ENCODE measurements around the gene DCLRE1C.
A peak's percentile ranks its signal among the peaks of the same experiment; 100 is the strongest.
"Not testable (repeated sequence)": the region's sequence is repeated elsewhere in the genome, so short reads cannot be mapped to it uniquely, and the experiment has no call there.

DCLRE1C gene

DNA sequence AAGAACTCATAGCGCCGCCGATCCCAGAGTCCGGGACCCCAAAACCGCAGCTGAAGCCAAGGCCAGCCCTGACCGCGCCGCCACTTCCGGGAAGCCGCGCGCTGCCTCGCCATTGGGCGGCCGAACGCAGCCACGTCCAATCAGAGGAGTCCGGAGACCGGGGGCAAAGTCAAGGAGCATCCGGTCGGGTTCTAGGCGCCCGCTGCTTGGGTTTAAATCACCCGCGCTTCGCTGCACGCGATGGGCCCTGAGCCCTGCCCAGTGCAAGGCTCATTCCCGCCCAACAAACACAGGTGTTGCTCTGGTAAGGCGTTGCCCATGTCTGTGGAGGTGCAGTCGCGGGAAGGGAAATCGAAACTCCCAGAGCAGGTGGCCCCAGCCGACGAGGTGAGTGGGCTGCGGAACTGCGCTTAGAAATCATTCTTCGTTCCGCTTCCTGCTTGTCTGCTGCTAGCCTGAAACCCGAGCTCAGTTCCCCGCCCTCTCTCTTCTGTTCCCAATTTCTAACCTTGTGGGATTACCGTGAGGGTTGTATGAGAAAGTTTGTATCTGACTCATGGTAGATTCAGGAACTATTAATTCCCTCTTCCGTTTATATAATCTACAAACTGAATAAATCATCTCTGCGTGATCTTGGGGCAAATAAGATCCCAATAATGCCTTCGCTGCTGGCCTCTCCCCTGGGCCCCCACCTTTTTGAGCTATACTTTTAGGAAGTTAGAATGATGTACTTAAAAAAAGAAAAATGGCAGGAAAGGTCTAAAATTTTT is at the start of gene DCLRE1C:
Gene DCLRE1C, minus strand, starts transcription at position 96 of the 770 bp plus-strand sequence. Its CDS starts 86 bp downstream, at position 10.
- DNase-seq = peak; percentile 94

DNA sequence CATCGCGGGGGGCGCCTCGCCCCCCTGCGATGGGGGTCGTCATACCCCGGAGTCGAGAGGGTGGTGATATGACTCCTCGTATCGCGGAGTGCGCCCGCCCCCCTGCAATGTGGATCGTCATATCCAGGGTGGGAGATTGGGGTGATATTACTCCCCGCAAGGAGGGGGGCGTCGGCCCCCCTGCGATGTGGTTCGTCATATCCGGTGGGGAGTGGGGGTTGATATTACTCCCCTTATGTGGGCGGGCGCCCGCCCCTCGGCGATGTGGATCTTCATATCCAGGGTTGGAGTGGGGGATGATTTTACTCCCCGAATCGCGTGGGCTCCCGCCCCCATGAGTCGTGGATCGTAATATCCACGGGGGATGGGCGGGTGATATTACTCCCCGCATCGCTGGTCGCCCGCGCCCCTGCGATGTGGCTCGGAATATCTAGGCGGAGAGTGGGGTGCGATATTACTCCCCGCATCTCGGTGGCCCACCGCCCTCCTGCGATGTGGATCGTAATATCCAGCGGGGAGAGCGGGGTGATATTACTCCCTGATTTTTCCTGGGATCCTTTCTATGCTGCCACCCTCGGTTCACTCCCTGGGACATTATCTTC is 42.2 kb upstream of the DCLRE1C start:
- no peak for DNase-seq

DNA sequence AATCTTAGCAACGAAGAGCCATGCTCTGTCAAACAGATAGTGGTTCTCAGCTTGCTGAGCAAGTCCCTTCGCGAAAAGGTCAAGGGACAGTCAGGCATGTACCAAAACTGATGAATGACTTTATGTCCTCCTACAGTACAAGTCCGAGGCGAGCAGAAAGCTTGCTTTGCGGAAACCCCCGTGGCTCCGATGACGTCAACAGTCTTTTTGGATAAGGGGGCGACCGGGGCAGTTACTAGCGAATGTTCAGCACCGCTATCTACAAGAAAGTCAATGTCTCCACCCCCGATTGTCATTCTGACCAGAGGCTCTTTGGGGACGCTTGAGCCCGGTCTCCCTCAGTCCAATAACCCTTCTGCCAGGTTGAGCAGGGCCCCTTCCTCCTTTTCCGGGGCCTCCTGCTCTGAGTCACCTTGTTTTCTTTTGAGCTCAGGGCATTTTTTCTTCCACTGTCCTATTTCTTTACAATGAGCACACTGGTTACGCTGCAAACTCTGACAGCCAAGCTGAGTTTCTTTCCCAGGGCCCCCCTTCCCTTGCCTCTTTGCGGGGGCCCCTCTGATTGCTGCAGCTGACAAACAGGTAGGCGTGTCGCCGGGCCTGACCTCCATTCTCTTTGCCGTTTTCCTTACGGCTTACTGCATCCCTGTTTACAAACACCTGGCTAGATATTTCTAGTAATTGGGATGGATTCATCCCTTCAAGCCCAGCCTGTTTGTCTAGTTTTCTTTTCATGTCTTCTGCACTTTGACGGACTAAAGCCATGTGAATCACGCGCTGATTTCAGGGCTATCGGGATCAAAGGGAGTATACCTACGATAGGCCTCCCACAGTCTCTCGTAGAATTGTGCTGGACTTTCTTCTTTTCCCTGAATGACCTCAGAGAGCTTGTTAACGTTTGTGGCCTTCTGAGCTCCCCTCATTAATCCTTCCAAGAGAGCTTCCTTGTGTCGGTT is 39.9 kb upstream of the DCLRE1C start:
- DNase-seq = not testable (repeated sequence)

DNA sequence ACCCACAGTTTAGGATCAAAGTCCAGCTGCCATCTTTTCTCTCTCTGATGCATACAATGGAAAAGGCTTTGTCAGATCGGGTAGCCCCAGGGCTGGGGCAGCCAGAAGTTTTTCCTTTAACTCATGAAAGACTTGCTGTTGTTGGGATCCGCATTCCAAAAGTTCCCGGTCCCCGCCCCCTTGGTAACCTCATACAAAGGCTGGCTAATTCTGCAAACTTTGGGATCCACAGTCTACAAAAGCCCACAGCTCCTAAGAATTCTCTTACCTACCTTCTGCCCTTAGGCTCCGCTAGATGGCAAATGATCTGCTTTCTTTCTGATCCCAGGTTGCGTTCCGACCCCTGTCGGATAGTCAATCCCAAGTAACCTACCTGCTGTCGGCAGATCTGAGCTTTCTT is 38.4 kb upstream of the DCLRE1C start:
- DNase-seq = not testable (repeated sequence)

DNA sequence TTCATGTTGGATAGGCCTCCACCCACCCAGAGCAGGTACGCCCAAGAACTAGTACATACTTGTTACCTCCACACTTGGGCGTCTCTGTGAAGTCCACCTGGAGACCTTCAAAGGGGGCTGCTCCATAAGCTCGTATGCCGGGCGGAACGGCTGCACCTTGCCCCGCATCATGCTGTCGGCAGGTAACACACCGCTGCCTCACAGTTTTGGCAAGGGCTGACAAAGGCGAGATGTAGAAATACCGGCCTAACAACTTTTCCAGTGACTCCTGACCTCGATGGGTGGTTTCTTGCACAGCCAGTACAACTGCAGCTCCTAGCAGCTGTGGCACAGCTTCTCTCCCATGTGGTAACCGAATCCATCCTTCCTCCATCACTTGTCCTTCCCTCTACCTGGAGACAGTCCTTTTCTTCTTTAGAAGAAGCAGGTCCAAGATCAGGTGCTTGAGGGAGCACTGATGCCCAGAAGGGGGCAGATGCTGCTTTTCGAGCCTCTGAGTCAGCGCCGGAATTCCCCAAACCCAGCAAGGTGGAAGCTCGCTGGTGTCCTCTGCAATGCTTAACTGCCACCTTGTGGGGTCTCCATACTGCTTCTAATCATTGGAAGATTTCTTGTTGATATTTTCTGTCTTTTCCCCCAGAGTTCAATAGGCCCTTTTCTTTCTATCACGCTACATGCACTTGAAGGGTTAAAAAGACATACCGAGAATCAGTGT is 37.3 kb upstream of the DCLRE1C start:
- DNase-seq = peak; percentile 66

DNA sequence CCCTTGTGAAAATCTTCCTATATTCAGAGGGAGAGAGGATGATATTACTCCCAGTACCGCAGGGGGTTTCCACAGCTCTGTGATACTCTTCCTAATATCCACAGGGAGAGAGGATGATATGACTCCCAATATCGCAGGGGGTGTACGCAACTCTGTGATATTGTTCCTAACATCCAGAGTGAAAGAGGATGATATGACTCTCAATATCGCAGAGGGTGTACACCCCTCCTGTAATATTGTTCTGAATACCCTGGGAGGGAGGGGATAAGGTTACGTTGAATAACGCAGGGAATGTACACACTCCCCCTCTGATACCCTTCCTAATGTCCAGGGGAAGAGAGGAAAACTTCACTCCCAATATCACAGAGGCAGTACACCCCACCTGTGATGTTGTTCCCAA is 35.7 kb upstream of the DCLRE1C start:
- DNase-seq = not testable (repeated sequence)

DNA sequence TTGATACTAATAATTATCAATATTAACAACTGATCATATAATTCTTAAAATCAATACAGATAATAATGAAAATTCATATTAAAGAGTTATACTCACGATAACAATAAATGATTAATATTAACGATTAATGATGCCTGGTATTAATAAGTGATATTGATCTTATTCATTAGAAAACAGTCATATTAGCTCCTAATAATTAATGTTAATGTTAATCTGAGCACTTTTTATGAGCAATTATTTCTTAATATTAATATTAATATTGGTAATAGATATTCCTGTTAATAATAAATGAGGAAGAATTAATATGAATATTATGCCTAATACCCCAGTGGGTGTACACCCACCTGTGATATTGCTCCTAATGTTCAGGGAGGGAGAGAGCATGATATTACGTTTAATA is 28.8 kb upstream of the DCLRE1C start:
- DNase-seq = no peak

DNA sequence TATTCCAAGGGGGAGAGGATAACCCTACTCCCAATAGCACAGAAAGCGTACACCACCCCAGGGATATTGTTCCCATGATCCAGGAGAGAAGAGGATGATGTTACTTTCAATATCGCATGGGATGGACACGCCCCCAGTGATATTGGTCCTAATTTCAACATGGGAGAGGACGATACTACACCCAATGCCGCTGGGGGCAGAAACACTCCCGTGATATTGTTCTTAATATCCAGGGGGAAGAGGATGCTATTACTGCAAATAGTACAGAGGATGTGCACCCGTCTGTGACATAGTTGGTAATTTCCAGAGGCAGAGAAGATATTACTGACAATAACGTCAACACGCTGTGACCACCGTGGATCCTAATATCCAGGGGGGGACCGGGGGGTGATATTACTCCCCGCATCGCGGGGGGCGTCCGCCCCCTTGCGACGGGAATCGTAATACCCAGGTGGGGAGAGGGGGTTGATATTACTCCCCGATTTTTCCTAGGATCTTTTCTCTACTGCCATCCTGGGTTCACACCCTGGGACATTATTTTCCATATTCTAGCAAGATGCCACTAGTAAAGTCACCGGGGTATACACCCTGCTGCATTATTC is 21.9 kb upstream of the DCLRE1C start:
- no peak for DNase-seq

DNA sequence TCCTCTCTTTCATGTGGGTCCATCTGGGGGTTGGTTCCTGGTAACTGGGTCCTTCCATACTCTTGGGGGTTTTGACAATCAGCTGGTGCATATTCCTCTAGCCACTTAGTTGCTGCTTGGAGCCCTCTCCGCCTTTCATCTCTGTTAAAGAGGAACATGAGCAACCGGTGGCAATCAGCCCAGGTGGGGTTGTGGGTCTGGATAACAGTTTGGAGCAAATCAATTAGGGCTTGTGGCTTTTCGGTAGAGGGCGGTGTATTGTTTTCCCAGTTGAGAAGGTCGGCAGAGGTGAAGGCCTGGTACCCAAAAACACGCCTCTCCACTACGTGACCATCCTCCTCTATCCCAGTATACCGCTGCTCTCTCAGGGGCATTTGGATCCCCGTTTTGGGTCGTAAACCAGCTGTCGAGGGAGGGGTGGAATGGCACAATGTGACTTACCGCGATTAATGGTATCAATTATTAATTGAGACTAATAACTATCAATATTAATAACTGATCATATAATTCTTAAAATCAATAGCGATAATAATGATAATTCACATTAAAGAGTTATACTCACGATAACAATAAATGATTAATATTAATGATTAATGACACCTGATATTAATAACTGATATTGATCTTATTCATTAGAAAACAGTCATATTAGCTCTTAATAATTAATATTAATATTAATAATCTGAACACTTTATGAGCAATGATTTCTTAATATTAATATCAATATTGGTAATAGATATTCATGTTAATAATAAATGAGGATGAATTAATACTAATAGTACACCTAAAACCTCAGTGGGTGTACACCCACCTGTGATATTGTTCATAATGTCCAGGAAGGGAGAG is 20.5 kb upstream of the DCLRE1C start:
- DNase-seq = not testable (repeated sequence)

DNA sequence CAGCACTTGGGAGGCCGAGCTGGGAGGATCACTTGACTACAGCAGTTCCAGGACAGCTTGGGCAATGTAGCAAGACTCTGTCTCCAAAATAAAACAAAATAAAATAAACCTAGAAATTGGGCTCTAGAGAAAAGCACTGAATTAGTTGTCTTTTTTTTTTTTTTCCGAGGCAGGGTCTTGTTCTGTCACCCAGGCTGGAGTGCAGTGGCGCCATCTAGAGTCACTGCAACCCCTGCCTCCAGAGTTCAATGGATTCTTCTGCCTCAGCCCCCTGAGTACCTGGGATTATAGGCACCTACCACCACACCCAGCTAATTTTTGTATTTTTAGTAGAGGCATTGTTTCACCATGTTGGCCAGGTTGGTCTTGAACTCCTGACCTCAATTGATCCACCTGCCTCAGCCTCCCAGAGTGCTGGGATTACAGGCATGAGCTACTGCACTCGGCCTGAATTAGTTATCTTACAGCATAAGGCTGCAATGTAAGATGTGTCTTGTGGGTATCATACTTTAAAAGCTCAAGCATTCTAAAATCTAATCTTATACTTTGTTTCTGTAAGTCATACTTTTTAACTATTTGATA is 18.1 kb upstream of the DCLRE1C start:
- DNase-seq = peak; percentile 57

DNA sequence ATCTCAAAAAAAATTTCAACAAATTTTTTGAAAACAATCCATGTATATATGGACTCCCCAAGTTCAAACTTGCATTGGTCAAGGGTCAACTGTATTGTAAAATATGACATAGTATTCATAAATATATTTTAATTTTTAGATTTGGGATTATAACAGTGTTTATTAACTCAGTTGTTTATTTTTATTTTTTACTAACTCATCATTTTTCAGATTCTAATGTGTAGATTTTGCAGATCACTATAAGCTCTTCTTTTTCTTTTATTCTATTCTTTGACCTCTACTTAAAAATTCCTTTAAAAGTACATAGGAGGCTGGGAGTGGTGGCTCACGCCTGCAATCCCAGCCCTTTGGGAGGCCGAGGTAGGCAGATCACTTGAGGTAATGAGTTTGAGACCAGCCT is 14.0 kb upstream of the DCLRE1C start:
- no peak for DNase-seq

DNA sequence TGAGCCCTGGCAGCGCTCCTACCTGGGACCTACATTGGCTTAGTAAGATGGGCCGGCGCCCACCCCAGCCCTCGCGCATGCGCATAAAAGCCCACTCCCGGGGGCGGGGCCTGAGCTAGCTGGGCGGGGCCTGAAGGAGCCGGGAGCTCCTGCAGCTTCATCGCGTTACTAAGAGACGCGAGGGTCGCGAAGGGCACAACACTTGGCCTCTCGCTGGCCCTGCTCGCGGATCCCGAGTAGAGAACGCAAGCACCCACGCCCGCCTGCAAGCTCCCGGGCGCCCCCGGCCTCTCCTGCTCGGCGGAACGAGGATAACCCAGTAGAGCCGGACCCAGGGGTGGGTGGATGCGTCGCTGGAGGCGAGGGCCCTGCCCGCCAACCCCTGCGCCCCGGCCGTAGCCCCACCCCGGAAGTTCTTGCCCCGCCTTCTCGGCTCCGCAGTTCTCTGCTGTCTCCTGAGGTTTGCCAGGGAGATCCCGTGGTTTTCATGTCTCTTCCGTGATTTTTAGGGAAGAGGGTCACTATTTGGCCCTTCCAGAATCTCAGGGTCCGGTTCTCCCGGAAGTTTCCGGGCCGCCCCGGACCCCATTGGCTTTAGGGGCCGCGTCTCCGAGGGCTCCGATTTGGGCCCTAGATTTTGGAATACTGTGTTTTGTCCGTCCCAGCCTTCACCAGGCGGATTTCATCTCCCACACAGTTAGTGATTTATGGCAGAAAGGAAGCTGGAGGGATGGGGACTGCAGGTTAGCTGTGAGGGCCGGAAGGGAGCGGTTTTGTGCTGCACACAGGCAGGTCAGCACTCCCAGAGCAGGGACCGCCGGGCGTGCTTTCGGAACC is 5.5 kb upstream of the DCLRE1C start, which contains the start of gene MEIG1:
Gene MEIG1, plus strand, starts transcription at position 168 of the 837 bp plus-strand sequence. CDS start 7,081 bp downstream, outside the sequence.
- DNase-seq = peak; percentile 95

DNA sequence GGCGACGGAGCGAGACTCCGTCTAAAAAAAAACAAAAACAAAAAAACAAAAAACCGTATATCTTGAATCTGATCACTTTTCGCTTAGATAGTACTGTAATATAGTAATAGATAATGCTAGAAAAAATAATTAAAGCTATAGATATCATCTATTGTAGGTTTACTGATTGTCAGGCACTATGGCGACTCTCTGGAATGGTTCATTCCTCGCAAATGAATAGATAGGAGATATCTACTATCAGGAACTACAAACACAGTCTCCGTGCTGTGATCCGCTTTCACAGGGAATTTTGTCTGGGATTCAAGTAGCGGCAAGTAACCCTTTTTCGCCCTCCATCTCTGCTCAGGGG is 5.0 kb upstream of the DCLRE1C start:
- DNase-seq = no peak

DNA sequence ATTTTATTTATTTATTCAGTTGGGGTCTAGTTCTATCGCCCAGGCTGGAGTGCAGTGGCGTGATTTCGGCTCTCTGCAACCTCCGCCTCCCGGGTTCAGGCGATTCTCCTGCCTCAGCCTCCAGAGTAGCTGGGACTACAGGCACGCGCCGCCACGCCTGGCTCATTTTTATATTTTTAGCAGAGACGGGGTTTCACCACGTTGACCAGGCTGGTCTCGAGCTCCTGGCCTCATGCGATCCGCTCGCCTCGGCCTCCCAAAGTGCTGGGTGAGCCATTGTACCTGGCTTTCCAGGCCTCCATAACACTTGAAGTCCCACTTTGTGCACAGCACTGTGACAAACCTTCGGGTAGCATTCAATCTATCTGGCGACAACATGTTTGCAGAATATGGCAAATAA is 1.0 kb upstream of the DCLRE1C start:
- DNase-seq = no peak

DNA sequence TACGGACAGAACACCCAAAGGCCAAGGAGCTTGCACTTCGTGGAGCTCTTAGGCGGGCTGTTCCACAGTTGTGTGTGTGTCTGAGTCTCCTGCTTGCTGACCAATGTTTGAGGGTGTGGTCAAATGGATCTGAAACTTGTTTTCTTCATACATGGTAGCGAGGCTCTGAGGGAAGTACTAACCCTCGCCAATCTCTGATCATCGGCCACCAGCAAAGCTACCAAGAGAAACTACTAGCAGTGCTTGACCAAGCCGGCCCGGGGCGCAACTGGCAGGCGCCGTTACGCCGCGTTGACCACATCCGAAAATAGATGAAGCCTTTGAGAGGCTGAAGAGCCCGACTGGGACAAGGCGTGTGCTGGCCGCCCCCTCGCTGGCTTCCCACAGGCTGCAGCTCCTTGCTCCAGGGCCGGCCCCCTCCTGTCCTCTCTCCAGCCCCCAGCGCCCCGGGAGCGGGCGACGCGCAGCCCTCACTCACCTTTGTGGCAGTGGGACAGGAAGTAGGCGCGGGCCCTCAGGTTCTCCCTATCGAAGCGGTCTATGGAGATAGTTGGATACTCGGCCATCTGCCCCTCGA is 384 bp downstream of the DCLRE1C start:
- DNase-seq = peak; percentile 37

DNA sequence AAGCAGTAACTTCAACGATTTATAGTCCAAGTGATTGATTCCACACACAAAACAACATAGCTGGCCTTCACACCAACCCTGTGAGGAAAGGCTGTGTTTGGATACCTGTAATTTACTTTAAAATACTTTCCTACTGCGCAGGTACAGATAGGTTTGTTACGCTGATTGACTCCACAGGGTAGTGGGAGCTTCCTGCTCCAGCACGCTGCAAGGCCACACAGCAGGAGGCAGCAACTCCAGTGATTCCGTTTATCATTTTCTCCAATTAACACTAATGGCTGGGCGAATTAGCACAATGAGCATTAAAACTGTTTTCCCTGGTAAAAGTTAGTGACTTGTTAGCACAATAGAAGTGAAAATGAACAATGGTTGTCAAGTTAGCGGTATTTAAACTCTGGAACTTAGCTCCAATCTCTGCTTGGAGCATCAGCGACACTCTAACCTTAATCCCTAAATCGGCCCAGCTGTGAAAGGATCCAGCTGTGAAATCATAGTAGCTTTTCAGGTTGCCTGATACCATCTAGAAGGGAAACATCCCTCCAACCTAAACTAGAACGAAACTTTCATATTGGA is 959 bp downstream of the DCLRE1C start:
- no peak for DNase-seq

DNA sequence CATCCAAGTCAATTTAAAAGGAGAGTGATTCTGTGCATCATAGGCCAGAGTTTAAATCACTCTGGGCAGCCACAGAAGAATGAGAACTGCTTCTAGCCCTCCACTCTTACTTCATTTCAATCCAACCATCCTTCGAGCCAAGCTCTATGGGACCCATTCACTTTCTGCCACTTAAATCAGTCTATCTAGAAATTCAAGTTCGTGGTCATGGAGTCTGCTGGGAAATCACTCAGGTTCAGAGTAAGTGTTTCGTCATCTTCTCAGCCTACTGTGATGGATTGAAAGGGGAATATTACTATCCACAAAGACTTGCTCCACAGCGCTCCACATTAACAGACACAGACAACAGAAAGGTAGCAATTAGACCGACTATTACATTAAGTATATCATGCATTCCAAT is 4.6 kb downstream of the DCLRE1C start:
- no peak for DNase-seq

DNA sequence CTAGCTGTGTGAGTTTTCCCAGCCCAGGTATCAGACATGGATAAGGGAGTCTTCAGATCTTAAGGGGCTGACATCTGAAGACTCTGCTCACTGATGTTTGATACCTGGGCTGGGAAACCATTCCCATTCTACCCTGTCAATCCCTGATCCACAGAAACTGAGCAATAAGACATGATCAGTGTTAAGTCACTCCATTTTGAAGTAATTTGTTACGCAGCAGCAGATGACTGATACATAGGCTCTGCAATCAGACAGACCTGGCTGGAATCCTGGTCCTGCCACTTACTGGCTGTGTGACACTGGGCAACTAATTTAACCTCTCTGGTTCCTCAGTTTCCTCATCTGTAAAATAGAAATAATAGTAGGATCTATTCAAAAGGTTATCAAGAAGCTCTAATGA is 6.6 kb downstream of the DCLRE1C start:
- no peak for DNase-seq

DNA sequence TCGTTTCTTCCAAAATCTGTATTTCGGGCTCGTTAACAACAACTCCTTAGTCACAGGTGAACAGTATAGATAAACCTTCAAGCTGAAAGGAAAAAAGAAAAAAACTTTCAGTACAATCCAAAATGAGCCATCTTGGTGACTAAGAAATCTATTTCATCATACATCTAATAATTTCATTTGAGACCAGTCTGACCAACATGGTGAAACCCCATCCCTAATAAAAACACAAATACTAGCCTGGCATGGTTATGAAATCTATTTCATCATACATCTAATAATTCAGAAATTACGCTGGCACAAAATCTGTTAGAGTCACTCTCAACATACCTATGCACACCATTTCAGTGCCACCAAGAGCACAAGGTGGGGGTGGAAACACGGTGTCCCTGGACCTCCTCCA is 8.8 kb downstream of the DCLRE1C start:
- DNase-seq = no peak
